Activated T-helper 1 cell treated with anti-CD3 and anti-CD28 coated beads, Interleukin-2, amount 50 U/mL, for 16 hours (primary cell): ENCODE measurements around the gene TAF1B.

Experiments used
- DNase-seq, 2 donors: peaks; one replicate each; pipeline ENCODE4 v3.0.0-alpha.2; 2020; ENCODE audit warnings: low read depth in 1 of 2, low spot score in 1 of 2

TAF1B gene

GRCh38 chr2:9937968-9938367, 94.7 kb downstream of the TAF1B start:
- DNase-seq, result no peak

- DNase-seq, result no peak
These were observed 96.6 kb downstream of the TAF1B start for GRCh38 chr2:9939587-9940485.

GRCh38 chr2:9941196-9941995, 98.1 kb downstream of the TAF1B start:
- DNase-seq, result no peak

DNA sequence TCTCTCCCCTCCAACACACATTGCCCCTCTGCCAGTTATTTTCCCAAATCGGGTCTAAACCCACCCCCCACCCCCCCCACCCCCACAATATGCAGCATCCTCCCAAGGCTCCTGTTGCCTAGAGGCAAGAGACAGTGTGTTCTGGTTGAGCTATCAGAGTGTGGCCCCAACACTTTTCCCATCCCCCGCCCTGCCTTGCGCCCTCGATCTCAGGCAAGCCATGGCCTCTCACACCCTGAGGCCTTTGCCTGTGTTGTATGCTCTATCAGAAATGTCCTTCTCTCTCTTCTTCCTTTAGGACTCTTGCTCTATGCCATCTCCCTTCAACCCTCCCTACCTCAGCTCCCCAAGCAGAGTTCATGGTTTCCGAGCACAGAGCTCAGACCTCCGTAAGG, 98.7 kb downstream of the TAF1B start:
- DNase-seq, result no peak

DNA sequence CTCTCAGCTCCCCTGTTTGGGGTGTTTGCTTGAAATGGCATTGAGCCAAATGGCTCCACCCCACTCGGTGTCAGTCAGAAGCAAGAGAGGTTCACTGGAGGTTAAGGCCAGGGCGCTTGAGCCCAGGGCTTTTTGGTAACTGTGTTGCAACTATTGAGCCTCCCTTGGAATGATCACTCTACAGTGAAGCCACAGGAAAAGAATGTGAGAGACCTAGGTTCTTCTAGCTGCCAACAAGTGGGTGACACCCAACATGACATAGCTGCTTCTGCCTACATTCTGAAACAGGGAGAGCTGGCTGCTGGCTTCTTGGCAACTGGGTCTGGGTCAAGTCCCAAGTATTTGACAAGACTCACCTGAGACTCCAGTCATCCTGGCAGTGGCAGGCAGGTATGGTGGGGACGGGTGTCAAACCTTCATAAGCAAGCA, 101.1 kb downstream of the TAF1B start:
- no peak for DNase-seq

DNA sequence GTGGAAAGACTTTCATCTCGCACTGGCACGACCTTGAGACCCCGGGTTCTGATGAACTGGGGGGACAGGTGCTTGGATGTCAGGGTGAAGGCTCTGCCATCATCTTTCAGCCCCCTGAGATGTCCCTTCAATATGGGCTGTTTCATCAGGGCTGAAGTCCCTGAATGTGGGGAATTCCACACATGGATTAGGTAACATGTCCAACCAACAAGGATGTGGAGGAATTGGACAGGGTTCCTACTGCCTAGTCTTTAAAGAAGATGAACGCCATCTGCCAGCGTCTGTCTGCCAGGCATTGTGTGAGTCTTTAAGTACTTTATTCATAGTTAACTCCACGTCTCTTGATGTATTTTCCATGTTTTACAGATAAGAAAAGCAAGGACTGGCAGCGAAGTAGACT, 102.3 kb downstream of the TAF1B start:
- no peak for DNase-seq

GRCh38 chr2:9946076-9946475, 102.8 kb downstream of the TAF1B start:
- no peak for DNase-seq

DNA sequence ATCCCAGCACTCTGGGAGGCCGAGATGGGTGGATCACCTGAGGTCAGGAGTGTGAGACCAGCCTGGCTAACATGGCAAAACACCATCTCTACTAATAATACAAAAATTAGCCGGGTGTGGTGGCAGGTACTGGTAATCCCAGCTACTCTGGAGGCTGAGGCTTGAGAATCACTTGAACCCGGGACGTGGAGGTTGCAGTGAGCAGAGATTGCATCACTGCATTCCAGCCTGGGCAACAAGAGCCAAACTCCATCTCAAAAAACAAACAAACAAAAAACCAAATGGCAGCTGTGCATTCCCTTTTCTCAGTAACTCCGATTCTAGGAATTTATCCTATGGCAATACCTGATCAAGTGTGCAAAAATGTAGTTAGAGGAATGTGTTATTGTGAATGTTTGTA, 103.5 kb downstream of the TAF1B start:
- DNase-seq, result no peak

- no peak for DNase-seq
These were observed 105.4 kb downstream of the TAF1B start for GRCh38 chr2:9948721-9949120.

DNA sequence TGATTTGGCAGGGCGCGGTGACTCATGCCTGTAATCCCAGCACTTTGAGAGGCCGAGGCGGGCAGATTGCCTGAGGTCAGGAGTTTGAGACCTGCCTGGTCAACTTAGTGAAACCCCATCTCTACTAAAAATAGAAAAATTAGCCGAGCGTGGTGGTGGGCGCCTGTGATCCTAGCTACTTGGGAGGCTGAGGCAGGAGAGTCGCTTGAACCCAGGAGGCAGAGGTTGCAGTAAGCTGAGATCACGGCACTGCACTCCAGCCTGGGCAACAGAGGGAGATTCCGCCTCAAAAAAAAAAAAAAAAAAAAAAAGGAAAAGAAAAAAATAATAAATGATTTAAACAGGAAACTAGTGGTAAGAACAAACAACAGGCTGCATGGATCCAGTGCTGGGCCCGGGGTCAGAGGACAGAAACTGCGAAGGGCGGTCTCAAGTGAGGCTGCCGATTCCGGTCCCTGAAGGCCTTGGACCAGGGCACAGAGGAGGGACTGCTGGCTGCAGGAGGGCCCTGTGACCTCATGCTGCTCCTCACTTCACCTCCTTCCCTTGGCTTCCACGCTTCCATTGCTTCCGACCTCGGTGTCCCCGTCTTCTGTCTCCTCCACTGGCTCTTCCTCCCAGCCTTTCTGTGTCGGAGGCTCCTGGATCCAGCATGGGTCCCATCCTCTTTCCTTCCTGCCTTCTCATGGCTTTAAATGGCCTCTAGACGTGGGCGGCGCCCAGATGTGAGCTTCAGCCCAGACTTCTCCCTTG, 106.1 kb downstream of the TAF1B start:
- no peak for DNase-seq

DNA sequence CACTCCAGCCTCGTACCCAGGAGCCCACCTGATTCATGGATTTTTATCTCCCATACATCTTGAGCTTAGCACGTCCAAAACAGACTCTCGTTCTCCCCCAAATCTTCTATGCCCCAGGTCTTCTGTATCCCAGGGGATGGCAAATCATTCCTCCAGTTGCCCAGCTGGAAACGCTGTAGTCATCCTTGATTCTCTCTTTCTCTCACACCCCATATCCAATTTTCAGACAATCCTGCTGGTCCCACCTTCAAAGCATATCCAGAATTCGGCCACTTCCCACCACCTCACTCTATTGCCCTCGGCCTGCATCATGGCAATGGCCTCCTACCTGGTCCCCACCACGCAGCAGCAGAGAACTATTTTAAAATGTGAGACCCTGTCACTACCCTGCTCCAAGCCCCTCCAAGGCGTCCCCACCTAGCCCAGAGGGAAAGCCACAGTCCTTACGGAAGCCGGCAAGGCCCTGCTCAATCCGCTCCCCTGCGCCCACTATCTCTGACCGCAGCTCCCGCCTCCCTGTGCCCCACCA, 106.8 kb downstream of the TAF1B start:
- DNase-seq, result no peak

- peak in 1 of 2 donors; percentile 30 for DNase-seq
These were observed 107.4 kb downstream of the TAF1B start for GRCh38 chr2:9950521-9951271.

DNA sequence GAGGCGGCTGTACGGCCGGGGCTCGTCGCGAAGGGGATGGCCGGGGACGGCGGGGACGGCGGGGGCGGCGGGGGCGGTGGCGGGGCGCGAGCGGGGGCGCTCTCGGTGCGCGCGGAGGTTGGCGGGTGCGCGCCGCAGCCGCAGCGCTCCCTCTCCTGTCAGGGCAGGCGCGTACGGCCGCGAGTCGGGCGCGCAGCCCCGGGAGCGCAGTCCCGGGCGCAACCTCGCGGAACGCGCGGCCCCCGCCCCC, 107.9 kb downstream of the TAF1B start:
- DNase-seq, result no peak

DNA sequence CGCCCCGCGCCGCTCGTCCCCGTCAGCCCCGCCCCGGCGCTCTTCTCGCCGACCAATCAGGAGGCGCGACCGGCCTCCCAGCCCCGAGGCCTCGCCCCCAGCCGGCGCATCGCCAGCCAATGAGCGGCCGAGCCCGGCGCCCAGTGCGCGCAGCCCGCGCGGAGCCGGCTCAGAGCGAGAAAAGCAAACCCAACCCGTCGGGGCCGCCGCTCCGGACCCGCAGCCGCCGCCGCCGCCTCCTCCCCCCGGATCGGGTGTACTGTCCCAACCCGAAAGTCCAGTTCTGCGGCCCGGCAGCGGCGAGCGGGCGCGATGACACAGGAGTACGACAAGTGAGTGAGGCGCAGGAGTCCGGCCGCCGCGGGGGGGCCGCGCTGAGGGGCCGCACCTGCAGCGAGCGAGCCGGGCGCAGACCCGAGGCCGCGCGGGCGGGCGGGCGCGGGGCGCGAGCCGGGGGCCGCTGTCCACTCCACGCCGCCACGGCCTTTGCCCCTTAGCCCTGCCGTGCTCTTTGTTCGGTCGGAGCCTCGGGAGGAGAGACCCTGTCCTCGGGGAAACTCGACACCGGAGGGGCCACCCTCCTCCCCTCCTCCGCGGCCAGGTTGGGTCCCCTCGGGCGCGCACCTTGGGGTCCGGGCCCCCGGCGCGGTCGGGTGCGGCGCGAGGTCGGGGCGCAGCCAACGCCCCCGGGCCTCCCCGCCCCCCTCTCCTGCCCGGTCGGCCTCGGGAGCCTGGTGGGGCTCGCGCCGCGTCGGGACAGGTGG, 108.4 kb downstream of the TAF1B start, which contains the start of gene GRHL1:
TSS of gene GRHL1 (plus strand) at position 172 of the 764 bp plus-strand sequence. CDS start at position 313, 141 bp downstream.
- peak; percentile 79 to 87 for DNase-seq

GRCh38 chr2:9952286-9952737, 109.0 kb downstream of the TAF1B start:
- DNase-seq, result no peak

GRCh38 chr2:9952856-9953503, 109.7 kb downstream of the TAF1B start:
- no peak for DNase-seq

GRCh38 chr2:9954136-9954535, 110.9 kb downstream of the TAF1B start:
- no peak for DNase-seq

GRCh38 chr2:9958057-9958456, 114.8 kb downstream of the TAF1B start:
- DNase-seq, result no peak

- no peak for DNase-seq
These were observed 116.0 kb downstream of the TAF1B start for GRCh38 chr2:9959262-9959661.
